ENCODE results near the gene U2AF1L4. TPM values are rescaled to one million over a fixed set of nuclear protein-coding genes. Genes with fewer than 3 reads are reported as not detected.

U2AF1L4 gene
- total and polyA plus RNA-seq, 7 donors = 12.3 to 28.7 (median 18.7) TPM

DNA sequence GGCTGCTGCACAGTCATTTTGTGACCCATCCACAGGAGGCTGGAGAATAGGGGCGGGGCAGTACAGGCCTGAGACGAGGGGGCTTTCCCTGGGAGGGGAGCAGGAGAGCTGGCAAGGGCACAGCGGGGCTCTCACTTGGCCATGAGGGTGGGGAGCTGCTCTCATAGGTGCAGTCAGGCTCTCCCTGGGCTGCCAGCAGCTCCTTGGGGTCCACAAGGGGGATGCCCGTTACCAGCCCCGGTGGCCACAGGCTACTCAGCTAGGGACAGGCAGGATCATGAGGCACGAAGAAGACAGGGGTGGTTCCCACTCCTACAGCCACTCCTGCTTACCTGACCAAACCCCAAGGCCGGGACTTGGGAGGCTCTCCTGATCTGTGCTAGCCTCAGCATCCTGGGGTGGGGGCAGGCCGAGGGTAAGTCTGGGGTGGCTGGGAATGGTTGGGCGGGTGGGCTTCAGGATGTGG, 46.6 kb upstream of the U2AF1L4 start:
- DNase-seq (no peak), ATAC-seq (no peak)
- no peaks in the 10 kb centered on the region for H3K9me3 ChIP-seq
- no peak overlapping the region for H3K4me3 ChIP-seq
- no peaks in the 10 kb centered on the region for H3K36me3 ChIP-seq (ENCODE audit: insufficient read depth in 1 of 2, low read depth in 1 of 2)
- TF ChIP-seq, protein P1, sequence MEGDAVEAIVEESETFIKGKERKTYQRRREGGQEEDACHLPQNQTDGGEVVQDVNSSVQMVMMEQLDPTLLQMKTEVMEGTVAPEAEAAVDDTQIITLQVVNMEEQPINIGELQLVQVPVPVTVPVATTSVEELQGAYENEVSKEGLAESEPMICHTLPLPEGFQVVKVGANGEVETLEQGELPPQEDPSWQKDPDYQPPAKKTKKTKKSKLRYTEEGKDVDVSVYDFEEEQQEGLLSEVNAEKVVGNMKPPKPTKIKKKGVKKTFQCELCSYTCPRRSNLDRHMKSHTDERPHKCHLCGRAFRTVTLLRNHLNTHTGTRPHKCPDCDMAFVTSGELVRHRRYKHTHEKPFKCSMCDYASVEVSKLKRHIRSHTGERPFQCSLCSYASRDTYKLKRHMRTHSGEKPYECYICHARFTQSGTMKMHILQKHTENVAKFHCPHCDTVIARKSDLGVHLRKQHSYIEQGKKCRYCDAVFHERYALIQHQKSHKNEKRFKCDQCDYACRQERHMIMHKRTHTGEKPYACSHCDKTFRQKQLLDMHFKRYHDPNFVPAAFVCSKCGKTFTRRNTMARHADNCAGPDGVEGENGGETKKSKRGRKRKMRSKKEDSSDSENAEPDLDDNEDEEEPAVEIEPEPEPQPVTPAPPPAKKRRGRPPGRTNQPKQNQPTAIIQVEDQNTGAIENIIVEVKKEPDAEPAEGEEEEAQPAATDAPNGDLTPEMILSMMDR (IDR thresholded peaks at IDR 0.05) = no peak
- H3K4me1 ChIP-seq = no peaks in the 10 kb centered on the region
- peaks cover 0 to 12% (median under 1%) of the 10 kb centered on the region in 3 donors for H3K27me3 ChIP-seq (ENCODE audit: insufficient read depth in 3 of 3, low read length in 2 of 3)
- no peak overlapping the region for H3K27ac ChIP-seq
- intact Hi-C loops (cut with DNase I) = no loop called here
- WGBS, 3 donors = 85 to 86% (median 85%) methylated on average over 9 of the region's 9 CpGs

DNA sequence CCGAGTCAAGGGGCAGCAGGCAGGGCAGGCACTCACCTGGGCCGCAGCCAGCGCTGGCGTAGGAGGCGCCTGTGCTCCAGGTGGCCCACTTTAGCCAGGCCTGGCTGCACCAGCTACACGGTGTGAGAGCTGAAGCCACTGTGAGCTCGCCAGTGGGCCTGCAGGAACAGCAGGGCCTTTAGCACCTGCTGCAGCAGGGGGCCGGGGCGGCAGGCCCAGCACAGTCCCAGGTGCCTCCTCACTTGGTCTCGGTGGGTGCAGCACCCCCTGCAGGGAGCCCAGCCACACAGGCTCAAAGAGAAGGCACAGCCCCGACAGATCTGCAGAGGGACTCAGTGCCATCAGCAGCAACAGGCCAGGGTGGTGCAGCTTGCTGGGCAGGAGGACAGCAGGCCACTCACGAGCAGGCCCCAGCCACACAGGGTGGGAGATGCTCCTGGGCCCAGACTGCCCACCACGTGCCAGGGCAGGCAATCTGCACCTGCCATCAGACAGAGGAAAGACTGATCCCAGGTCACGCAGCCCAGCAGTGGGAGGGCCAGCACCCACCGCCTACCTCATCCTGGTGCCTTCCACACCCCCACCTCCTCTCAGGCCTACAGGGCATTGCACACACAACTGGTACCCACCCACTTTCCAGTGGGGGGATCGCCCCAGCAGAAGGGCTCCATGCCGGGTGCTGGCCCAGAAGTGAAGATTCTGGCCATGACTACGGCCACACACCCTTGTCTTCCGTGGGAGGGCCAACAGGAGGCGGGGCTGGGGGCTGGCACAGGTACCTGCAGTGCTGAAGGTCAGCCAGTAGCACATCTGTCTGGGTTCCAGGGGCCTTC, 46.0 kb upstream of the U2AF1L4 start:
- Histone ChIP-seq H3K9me3 (no peaks in the 10 kb centered on the region), H3K4me3 (no peak overlapping the region), H3K27ac (no peak overlapping the region), H3K4me1 (no peaks in the 10 kb centered on the region), H3K27me3 (ENCODE audit: insufficient read depth in 3 of 3, low read length in 2 of 3) (peaks cover 0 to 6% (median 0%) of the 10 kb centered on the region in 3 donors), H3K36me3 (ENCODE audit: insufficient read depth in 1 of 2, low read depth in 1 of 2) (no peaks in the 10 kb centered on the region)
- TF ChIP-seq, protein P1 (IDR thresholded peaks at IDR 0.05) = no peak
- no peak for DNase-seq
- 52 to 61% (median 55%) methylated on average over 17 to 20 of the region's 20 CpGs for WGBS, 3 donors
- intact Hi-C loops (cut with DNase I) = no loop called here
- ATAC-seq = peak in 1 of 4 donors; percentile 43

- Histone ChIP-seq H3K4me1 (no peaks in the 10 kb centered on the region), H3K4me3 (no peak overlapping the region), H3K36me3 (ENCODE audit: insufficient read depth in 1 of 2, low read depth in 1 of 2) (no peaks in the 10 kb centered on the region), H3K9me3 (no peaks in the 10 kb centered on the region), H3K27me3 (ENCODE audit: insufficient read depth in 3 of 3, low read length in 2 of 3) (peaks cover 0 to 4% (median 0%) of the 10 kb centered on the region in 3 donors), H3K27ac (no peak overlapping the region)
- intact Hi-C loops (cut with DNase I) = no loop called here
- DNase-seq (no peak), ATAC-seq (no peak)
- TF ChIP-seq, protein P1 (IDR thresholded peaks at IDR 0.05) = no peak
- 79 to 85% (median 84%) methylated on average over 16 to 19 of the region's 19 CpGs for WGBS, 3 donors
Measured at GRCh38 chr19:35789978-35790944, 45.0 kb upstream of the U2AF1L4 start.

DNA sequence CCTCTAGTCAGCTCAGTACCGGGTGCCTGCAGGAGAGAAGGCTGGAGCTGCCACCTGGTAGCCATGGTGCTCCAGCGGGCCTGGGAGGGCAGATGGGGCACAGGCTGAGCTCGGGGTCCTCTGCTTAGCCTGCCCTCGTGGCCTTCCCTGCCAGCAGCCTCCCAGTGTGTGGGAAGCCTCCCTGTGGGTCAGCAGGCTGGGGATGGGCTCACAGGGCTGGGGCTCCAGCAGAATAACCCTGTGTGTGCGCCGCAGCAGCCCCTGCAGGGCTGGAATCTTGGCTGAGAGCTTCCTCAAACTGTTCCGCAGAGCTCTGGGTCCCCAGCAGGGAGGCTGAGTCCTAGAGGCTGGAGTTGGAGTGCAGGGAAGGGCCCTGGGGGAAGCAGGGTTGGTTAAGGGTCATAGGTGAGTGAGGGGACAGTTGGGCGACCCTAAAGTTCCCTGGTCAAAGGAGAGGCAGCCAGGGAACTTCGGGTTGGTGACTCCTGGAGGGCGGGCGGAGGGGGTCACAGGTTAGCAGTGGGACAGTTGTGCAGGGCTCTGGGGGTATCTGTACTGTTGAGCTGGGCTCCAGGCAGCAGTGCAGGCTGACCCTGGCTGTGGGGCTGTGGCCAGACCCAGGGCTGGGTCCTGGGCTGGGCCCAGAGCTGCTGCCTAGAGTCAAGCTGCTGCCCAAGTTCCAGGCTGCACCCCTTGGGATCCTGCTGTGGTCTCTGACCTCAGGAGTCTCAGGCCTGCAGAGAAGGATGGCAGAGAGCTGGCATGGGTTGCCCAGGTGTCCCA, 44.2 kb upstream of the U2AF1L4 start:
- no peak for DNase-seq
- TF ChIP-seq, protein P1 (IDR thresholded peaks at IDR 0.05) = no peak
- 76 to 83% (median 76%) methylated on average over 10 to 11 of the region's 11 CpGs for WGBS, 3 donors
- intact Hi-C loops (cut with DNase I) = no loop called here
- Histone ChIP-seq H3K36me3 (ENCODE audit: insufficient read depth in 1 of 2, low read depth in 1 of 2) (peaks cover 0 to 3% of the 10 kb centered on the region in 2 donors), H3K27me3 (ENCODE audit: insufficient read depth in 3 of 3, low read length in 2 of 3) (no peaks in the 10 kb centered on the region), H3K9me3 (no peaks in the 10 kb centered on the region), H3K27ac (no peak overlapping the region), H3K4me1 (no peaks in the 10 kb centered on the region), H3K4me3 (no peak overlapping the region)
- no peak for ATAC-seq
